Activated T-cell treated with anti-CD3 and anti-CD28 coated beads, Interleukin-2, amount 50 U/mL, for 24 hours (primary cell): ENCODE data around the gene PGAM4.
"Not testable (repeated sequence)": the region's sequence is repeated elsewhere in the genome, so short reads cannot be mapped to it uniquely, and the experiment has no call there.

ENCODE experiments used
- DNase-seq: peaks from one replicate; pipeline ENCODE4 v3.0.0-alpha.2; 2020
- H3K27ac Mint-ChIP-seq: 2 replicates; pipeline ENCODE4 v1.8.0; 2020; ENCODE audit warnings: mild to moderate bottlenecking, mixed read lengths
- H3K27me3 Mint-ChIP-seq: 2 replicates; pipeline ENCODE4 v1.8.0; 2020; ENCODE audit warnings: mixed read lengths
- H3K36me3 Mint-ChIP-seq: 2 replicates; pipeline ENCODE4 v1.8.0; 2020; ENCODE audit warnings: low read depth, mixed read lengths
- H3K4me1 Mint-ChIP-seq: 2 replicates; pipeline ENCODE4 v1.8.0; 2020; ENCODE audit warnings: low read depth, mixed read lengths
- H3K4me3 Mint-ChIP-seq: 2 replicates; pipeline ENCODE4 v1.8.0; 2020; ENCODE audit warnings: mild to moderate bottlenecking, moderate library complexity, mixed read lengths
- H3K9me3 Mint-ChIP-seq: 2 replicates; pipeline ENCODE4 v1.8.0; 2020; ENCODE audit warnings: mixed read lengths

PGAM4 gene

GRCh38 chrX:77946571-77946970 lies 22.9 kb downstream of the PGAM4 start:
- Mint-ChIP-seq H3K9me3 (no peaks in the 10 kb centered on the region), H3K4me1 (peaks cover 6% of the 10 kb centered on the region), H3K27ac (no peak overlapping the region)

GRCh38 chrX:77945910-77946545 lies 23.4 kb downstream of the PGAM4 start:
- H3K9me3 Mint-ChIP-seq: no peaks in the 10 kb centered on the region
- no peak for DNase-seq
- no peaks in the 10 kb centered on the region for H3K27me3 Mint-ChIP-seq
- H3K36me3 Mint-ChIP-seq: peaks cover 2% of the 10 kb centered on the region
- H3K4me3 Mint-ChIP-seq: no peak overlapping the region
- H3K4me1 Mint-ChIP-seq: peaks cover 6% of the 10 kb centered on the region
- H3K27ac Mint-ChIP-seq: no peak overlapping the region

More at GRCh38 chrX:77946571-77946970, 22.9 kb downstream of the PGAM4 start:
- peaks cover 2% of the 10 kb centered on the region for H3K36me3 Mint-ChIP-seq
- no peak for DNase-seq
- no peak overlapping the region for H3K4me3 Mint-ChIP-seq
- no peaks in the 10 kb centered on the region for H3K27me3 Mint-ChIP-seq

- H3K4me3 Mint-ChIP-seq, H3K27ac Mint-ChIP-seq, H3K27me3 Mint-ChIP-seq, DNase-seq, H3K36me3 Mint-ChIP-seq, H3K9me3 Mint-ChIP-seq, H3K4me1 Mint-ChIP-seq: not testable (repeated sequence)
These were observed 24.4 kb downstream of the PGAM4 start for GRCh38 chrX:77945031-77945430.

- H3K9me3 Mint-ChIP-seq: no peaks in the 10 kb centered on the region
- H3K27me3 Mint-ChIP-seq: no peaks in the 10 kb centered on the region
- no peak for DNase-seq
- no peak overlapping the region for H3K4me3 Mint-ChIP-seq
- H3K36me3 Mint-ChIP-seq: no peaks in the 10 kb centered on the region
- H3K27ac Mint-ChIP-seq: no peak overlapping the region
- peaks cover 10% of the 10 kb centered on the region for H3K4me1 Mint-ChIP-seq
These were observed 31.3 kb downstream of the PGAM4 start for GRCh38 chrX:77938083-77938680.

- H3K36me3 Mint-ChIP-seq: peaks cover 4% of the 10 kb centered on the region
- peaks cover 8% of the 10 kb centered on the region for H3K4me1 Mint-ChIP-seq
- H3K4me3 Mint-ChIP-seq: no peak overlapping the region
- DNase-seq: no peak
- H3K9me3 Mint-ChIP-seq: no peaks in the 10 kb centered on the region
- H3K27me3 Mint-ChIP-seq: no peaks in the 10 kb centered on the region
- no peak overlapping the region for H3K27ac Mint-ChIP-seq
These were observed 32.1 kb downstream of the PGAM4 start for GRCh38 chrX:77937291-77937690.

DNA sequence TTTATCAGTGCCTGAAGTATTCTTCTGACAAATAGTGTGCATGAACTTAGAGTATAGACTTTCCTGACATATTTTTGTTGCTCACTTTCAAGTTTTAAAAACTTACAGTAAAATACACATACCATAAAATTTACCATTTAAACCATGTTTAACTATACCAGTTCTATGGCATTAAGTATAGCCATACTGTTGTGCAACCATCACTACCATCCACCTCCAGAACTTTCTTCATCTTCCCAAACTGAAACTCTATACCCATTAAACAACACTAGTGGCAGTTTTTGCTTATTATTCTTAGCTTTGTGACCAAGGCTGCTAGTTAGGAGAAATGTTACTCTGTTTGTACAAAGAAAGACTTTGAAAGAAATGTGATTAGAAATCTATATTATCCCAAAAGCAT lies 33.1 kb downstream of the PGAM4 start:
- H3K4me3 Mint-ChIP-seq: no peak overlapping the region
- H3K27ac Mint-ChIP-seq: no peak overlapping the region
- DNase-seq: no peak
- no peaks in the 10 kb centered on the region for H3K9me3 Mint-ChIP-seq
- peaks cover 4% of the 10 kb centered on the region for H3K36me3 Mint-ChIP-seq
- H3K27me3 Mint-ChIP-seq: no peaks in the 10 kb centered on the region
- H3K4me1 Mint-ChIP-seq: peaks cover 6% of the 10 kb centered on the region

GRCh38 chrX:77935886-77936285 lies 33.6 kb downstream of the PGAM4 start:
- Mint-ChIP-seq H3K4me1 (peaks cover 6% of the 10 kb centered on the region), H3K27ac (no peak overlapping the region), H3K9me3 (no peaks in the 10 kb centered on the region), H3K27me3 (no peaks in the 10 kb centered on the region), H3K36me3 (peaks cover 4% of the 10 kb centered on the region), H3K4me3 (no peak overlapping the region)
- no peak for DNase-seq

GRCh38 chrX:77930581-77930980 lies 38.9 kb downstream of the PGAM4 start:
- Mint-ChIP-seq H3K36me3 (peaks cover 4% of the 10 kb centered on the region), H3K27ac (no peak overlapping the region), H3K27me3 (peaks cover 7% of the 10 kb centered on the region), H3K9me3 (no peaks in the 10 kb centered on the region), H3K4me3 (no peak overlapping the region), H3K4me1 (peaks cover 7% of the 10 kb centered on the region)
- no peak for DNase-seq

GRCh38 chrX:77925764-77926163 lies 43.7 kb downstream of the PGAM4 start:
- no peak for DNase-seq
- no peaks in the 10 kb centered on the region for H3K36me3 Mint-ChIP-seq
- no peak overlapping the region for H3K4me3 Mint-ChIP-seq
- H3K4me1 Mint-ChIP-seq: peaks cover 12% of the 10 kb centered on the region
- no peaks in the 10 kb centered on the region for H3K9me3 Mint-ChIP-seq
- H3K27ac Mint-ChIP-seq: no peak overlapping the region
- peaks cover 9% of the 10 kb centered on the region for H3K27me3 Mint-ChIP-seq

- H3K36me3 Mint-ChIP-seq: no peaks in the 10 kb centered on the region
- peaks cover 10% of the 10 kb centered on the region for H3K4me1 Mint-ChIP-seq
- no peak overlapping the region for H3K4me3 Mint-ChIP-seq
- H3K27ac Mint-ChIP-seq: no peak overlapping the region
- DNase-seq: no peak
- H3K9me3 Mint-ChIP-seq: no peaks in the 10 kb centered on the region
- H3K27me3 Mint-ChIP-seq: peaks cover 9% of the 10 kb centered on the region
These were observed 45.0 kb downstream of the PGAM4 start for GRCh38 chrX:77924320-77924859.

- Mint-ChIP-seq H3K4me3 (no peak overlapping the region), H3K4me1 (peaks cover 17% of the 10 kb centered on the region), H3K36me3 (no peaks in the 10 kb centered on the region), H3K9me3 (no peaks in the 10 kb centered on the region), H3K27me3 (peaks cover 5% of the 10 kb centered on the region), H3K27ac (no peak overlapping the region)
- DNase-seq: no peak
These were observed 46.7 kb downstream of the PGAM4 start for GRCh38 chrX:77922787-77923186.

- peaks cover 22% of the 10 kb centered on the region for H3K4me1 Mint-ChIP-seq
- H3K27me3 Mint-ChIP-seq, H3K27ac Mint-ChIP-seq, H3K9me3 Mint-ChIP-seq, H3K36me3 Mint-ChIP-seq, H3K4me3 Mint-ChIP-seq, DNase-seq: not testable (repeated sequence)
These were observed 50.1 kb downstream of the PGAM4 start for GRCh38 chrX:77919370-77919769.

GRCh38 chrX:77918568-77918967 lies 50.9 kb downstream of the PGAM4 start:
- Mint-ChIP-seq H3K27me3 (peaks cover 5% of the 10 kb centered on the region), H3K36me3 (no peaks in the 10 kb centered on the region), H3K4me1 (peaks cover 24% of the 10 kb centered on the region), H3K27ac (no peak overlapping the region), H3K4me3 (no peak overlapping the region), H3K9me3 (no peaks in the 10 kb centered on the region)
- DNase-seq: no peak
